RWPE1 (cell line): ENCODE results near the gene EIF4A3.

Experiments used
- CTCF ChIA-PET: fragments of 350-600 bp; sonication (Branson Sonifier 250); formaldehyde crosslinking; extraction: SDS; loops from one replicate; lab custom pipeline; 2021; lab: Yijun Ruan, JAX
- POLR2A ChIA-PET: fragments of 400-600 bp; formaldehyde crosslinking; extraction: SDS; loops from one replicate; lab custom pipeline; 2020; ENCODE audit warnings: antibody characterized with exemption; ENCODE audit not compliant: low non-redundant PET; lab: Yijun Ruan, JAX
- DNase-seq: peaks from one replicate; pipeline ENCODE4 v3.0.0; 2012; ENCODE audit warnings: low spot score
- H3K27ac ChIP-seq: fragments of 450-650 bp; 2 replicates; pipeline ENCODE4 v1.5.1; 2017
- TF ChIP-seq, protein P1 (sequence below): fragments of 450-650 bp; conservative IDR thresholded peaks from 2 replicates; pipeline ENCODE4 v1.5.1; 2017; ENCODE audit warnings: low read depth, mild to moderate bottlenecking

Gene EIF4A3

DNA sequence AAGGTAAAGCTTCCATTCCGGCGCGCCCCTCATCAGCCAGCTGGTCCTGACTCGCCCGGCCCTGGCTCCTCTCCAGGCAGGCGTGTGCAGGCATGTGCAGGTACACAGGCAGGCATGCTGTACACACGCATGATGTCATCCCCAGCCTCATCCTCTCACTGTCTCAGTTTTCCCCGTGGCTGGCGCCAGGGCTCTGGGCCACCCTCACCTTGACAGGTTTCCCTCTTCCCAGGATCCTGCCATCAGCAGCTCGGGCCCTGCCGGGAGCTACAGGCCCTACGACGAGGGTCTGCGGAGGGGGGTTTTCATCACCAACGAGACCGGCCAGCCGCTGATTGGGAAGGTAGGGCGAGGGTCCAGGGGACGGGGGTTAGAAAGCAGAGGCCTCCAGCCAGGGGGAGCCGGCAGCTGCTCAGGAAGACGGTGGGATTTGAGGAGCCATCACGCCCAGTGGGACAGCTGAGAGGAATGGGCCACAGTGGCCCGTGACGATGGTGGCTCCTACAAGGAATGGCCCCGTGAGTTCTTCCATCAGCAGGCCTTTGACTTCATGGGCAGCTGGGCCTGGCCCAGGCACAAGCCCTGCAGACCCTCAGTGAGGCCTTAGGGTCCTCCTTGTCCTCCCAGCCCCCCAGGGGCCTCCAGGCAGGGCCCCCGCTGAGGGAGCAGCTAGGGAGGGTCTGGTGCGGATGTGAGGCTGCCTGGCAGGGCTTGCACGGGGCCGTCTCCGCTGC is 37.0 kb downstream of the EIF4A3 start:
- TF ChIP-seq, protein P1, sequence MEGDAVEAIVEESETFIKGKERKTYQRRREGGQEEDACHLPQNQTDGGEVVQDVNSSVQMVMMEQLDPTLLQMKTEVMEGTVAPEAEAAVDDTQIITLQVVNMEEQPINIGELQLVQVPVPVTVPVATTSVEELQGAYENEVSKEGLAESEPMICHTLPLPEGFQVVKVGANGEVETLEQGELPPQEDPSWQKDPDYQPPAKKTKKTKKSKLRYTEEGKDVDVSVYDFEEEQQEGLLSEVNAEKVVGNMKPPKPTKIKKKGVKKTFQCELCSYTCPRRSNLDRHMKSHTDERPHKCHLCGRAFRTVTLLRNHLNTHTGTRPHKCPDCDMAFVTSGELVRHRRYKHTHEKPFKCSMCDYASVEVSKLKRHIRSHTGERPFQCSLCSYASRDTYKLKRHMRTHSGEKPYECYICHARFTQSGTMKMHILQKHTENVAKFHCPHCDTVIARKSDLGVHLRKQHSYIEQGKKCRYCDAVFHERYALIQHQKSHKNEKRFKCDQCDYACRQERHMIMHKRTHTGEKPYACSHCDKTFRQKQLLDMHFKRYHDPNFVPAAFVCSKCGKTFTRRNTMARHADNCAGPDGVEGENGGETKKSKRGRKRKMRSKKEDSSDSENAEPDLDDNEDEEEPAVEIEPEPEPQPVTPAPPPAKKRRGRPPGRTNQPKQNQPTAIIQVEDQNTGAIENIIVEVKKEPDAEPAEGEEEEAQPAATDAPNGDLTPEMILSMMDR, result no peak
- DNase-seq, result peak; percentile 92
- CTCF ChIA-PET, result interaction anchor here (0.6 to 0.8 kb wide), 5 partner anchors 8 to 174 kb away, joined by 3 to 5 read pairs (median 3); partner anchors contain the start of gene GAA
- peak overlapping the region; percentile 80 for H3K27ac ChIP-seq
- POLR2A ChIA-PET, result interaction anchor here (0.5 to 0.6 kb wide), 2 partner anchors 9 to 90 kb away, joined by 3 to 5 read pairs; partner anchors contain the start of gene GAA

DNA sequence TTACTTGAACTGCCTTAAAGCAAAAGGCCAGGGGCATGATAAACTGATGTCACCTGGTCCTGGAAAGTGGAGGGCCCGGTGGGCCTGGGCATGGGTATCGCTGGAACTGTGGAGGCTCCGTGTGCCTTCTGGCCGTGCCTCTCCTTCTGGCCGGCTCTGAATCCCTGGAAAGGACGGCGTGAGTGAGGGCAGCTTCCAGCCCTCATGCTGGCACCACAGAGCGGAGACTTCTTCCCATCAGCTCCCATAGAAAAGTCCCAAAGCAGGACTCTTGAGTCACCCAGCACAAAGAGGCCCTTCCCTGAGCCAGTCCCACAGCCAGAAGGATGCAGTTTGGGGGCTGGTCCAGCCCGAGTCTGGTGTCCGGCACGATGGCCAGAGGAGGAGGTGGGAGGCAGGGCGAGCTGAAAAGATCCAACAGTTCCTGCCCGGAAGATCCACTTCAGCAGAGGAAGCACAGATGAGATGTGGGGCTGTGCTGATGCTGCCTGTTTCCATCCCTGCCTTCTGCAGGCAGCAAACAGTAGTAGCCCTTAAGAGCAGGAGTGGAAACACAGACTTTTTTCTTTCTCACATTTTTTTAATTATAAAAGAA is 37.8 kb downstream of the EIF4A3 start:
- no peak for DNase-seq
- peak overlapping the region; percentile 80 for H3K27ac ChIP-seq
- POLR2A ChIA-PET, result interaction anchor here (0.5 to 0.6 kb wide), 2 partner anchors 8 to 90 kb away, joined by 3 to 5 read pairs; partner anchors contain the start of gene GAA
- TF ChIP-seq, protein P1, result no peak
- CTCF ChIA-PET, result interaction anchor here (0.6 to 0.8 kb wide), 3 partner anchors 8 to 103 kb away, joined by 3 to 4 read pairs (median 3); partner anchors contain the start of gene GAA

DNA sequence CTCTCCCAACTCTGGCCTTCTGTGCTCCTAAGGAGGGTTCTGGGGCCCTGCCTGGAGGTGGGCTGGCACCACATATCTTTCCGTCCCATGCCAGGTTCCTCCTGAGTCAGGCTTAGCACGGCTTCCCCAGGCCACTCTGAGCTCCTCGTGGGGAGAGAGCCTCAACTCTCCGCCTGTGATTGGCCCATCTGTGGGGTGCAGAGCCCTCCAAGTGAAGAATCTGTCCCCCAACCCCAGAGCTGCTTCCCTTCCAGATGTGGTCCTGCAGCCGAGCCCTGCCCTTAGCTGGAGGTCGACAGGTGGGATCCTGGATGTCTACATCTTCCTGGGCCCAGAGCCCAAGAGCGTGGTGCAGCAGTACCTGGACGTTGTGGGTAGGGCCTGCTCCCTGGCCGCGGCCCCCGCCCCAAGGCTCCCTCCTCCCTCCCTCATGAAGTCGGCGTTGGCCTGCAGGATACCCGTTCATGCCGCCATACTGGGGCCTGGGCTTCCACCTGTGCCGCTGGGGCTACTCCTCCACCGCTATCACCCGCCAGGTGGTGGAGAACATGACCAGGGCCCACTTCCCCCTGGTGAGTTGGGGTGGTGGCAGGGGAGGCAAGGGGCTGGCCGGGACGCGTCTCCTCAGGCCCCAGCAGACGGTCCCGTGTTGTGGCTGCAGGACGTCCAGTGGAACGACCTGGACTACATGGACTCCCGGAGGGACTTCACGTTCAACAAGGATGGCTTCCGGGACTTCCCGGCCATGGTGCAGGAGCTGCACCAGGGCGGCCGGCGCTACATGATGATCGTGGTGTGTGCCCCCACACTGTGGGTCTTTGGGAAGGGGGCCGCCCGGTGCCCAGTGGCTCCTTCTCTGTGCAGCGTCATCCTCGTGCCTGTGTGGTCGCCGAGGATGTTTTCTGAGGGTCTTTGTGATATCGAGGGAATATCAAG is 38.6 kb downstream of the EIF4A3 start:
- peak overlapping the region; percentile 80 for H3K27ac ChIP-seq
- no peak for DNase-seq
- ChIA-PET CTCF (interaction anchor here (0.5 to 1.0 kb wide), 4 partner anchors 21 to 262 kb away, joined by 3 to 4 read pairs (median 3); no protein-coding TSS in a partner anchor), POLR2A (interaction anchor here (0.6 to 0.8 kb wide), 2 partner anchors 150 to 269 kb away, joined by 3 read pairs; partner anchors contain the start of gene CBX4)
- TF ChIP-seq, protein P1, result no peak

DNA sequence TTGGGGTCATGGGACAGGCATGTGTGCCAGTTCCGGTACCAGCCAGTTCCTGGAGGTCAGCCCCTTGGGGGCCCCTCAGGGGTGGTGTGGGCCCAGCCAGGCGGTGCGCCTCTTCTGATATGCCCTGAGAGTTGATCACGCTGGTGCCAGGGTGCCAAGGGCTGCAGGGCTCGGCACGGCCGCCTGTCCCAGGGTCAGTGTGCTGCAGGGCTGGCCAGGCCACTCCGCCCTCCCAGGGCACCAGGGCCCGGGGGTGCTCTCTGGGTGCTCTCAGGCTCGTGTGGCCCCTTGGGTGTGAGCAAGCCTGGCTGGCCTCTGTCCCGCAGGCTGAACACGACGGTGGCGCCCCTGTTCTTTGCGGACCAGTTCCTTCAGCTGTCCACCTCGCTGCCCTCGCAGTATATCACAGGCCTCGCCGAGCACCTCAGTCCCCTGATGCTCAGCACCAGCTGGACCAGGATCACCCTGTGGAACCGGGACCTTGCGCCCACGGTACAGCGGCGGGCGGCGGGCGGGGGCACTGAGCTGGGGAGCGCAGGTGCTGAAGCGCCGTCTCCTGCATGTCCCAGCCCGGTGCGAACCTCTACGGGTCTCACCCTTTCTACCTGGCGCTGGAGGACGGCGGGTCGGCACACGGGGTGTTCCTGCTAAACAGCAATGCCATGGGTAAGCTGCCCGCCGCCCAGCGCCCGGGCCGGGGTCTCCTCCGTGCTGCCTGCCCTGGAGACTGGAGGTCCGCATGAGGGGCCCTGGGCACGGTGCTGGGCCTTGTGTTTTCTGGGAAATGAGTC is 39.5 kb downstream of the EIF4A3 start:
- POLR2A ChIA-PET, result interaction anchor here (0.6 to 0.8 kb wide), 2 partner anchors 151 to 268 kb away, joined by 3 read pairs; partner anchors contain the start of gene CBX4
- CTCF ChIA-PET, result interaction anchor here (0.5 to 1.0 kb wide), 2 partner anchors 25 to 261 kb away, joined by 3 to 4 read pairs; no protein-coding TSS in a partner anchor
- DNase-seq, result no peak
- no peak overlapping the region for H3K27ac ChIP-seq
- TF ChIP-seq, protein P1, result no peak

DNA sequence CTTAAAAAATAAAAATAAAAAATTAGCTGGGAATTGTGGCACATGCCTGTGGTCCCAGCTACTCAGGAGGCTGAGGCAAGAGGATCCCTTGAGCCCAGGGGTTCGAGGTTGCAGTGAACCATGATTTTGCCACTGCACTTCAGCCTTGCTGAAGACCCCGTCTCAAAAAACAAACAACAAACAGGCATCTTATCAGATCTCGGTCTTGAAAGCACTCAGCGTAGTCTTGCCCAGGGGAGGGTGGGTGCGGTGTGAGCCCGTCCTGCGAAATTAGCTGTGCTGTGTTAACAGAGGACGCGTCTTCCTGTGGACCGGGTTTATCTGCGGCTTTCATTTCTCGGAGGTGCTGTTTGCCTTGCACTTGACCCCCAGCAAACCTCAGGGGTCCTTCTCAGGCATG is 40.2 kb downstream of the EIF4A3 start:
- ChIA-PET CTCF (interaction anchor here (0.7 kb wide), 1 partner anchor 300 kb away, joined by 5 read pairs; no protein-coding TSS in a partner anchor), POLR2A (no interaction called here)
- no peak for DNase-seq
- TF ChIP-seq, protein P1, result no peak
- H3K27ac ChIP-seq, result no peak overlapping the region
